Measurements from ENCODE around the gene PATJ.
"Not testable (repeated sequence)": the region's sequence is repeated elsewhere in the genome, so short reads cannot be mapped to it uniquely, and the experiment has no call there.

PATJ gene

GRCh38 chr1:61828805-61829204 is 86.5 kb downstream of the PATJ start:
- intact Hi-C loops (cut with micrococcal nuclease): no loop called here
- no peaks in the 10 kb centered on the region for H3K27me3 Mint-ChIP-seq
- no peaks in the 10 kb centered on the region for H3K36me3 Mint-ChIP-seq (ENCODE audit: low read depth)
- no peak overlapping the region for H3K27ac Mint-ChIP-seq
- H3K4me3 Mint-ChIP-seq: no peak overlapping the region
- peaks cover 10% of the 10 kb centered on the region for H3K4me1 Mint-ChIP-seq (ENCODE audit: low read depth)
- no peaks in the 10 kb centered on the region for H3K9me3 Mint-ChIP-seq

GRCh38 chr1:61836649-61837048 is 94.4 kb downstream of the PATJ start:
- Mint-ChIP-seq H3K9me3 (no peaks in the 10 kb centered on the region), H3K36me3 (ENCODE audit: low read depth) (no peaks in the 10 kb centered on the region), H3K27ac (no peak overlapping the region), H3K4me1 (ENCODE audit: low read depth) (peaks cover 5% of the 10 kb centered on the region), H3K4me3 (no peak overlapping the region), H3K27me3 (no peaks in the 10 kb centered on the region)
- intact Hi-C loops (cut with micrococcal nuclease): no loop called here

GRCh38 chr1:61837607-61838006 is 95.3 kb downstream of the PATJ start:
- H3K27ac Mint-ChIP-seq; H3K9me3 Mint-ChIP-seq; H3K4me3 Mint-ChIP-seq; H3K36me3 Mint-ChIP-seq (ENCODE audit: low read depth); H3K4me1 Mint-ChIP-seq (ENCODE audit: low read depth); intact Hi-C loops (cut with micrococcal nuclease); H3K27me3 Mint-ChIP-seq: not testable (repeated sequence)

- Mint-ChIP-seq H3K27me3 (no peaks in the 10 kb centered on the region), H3K4me1 (ENCODE audit: low read depth) (no peaks in the 10 kb centered on the region), H3K36me3 (ENCODE audit: low read depth) (no peaks in the 10 kb centered on the region), H3K4me3 (no peak overlapping the region), H3K27ac (no peak overlapping the region), H3K9me3 (no peaks in the 10 kb centered on the region)
- intact Hi-C loops (cut with micrococcal nuclease): no loop called here
Observed at GRCh38 chr1:61839679-61840078, 97.4 kb downstream of the PATJ start.

- Mint-ChIP-seq H3K4me3 (no peak overlapping the region), H3K4me1 (ENCODE audit: low read depth) (no peaks in the 10 kb centered on the region), H3K9me3 (no peaks in the 10 kb centered on the region), H3K36me3 (ENCODE audit: low read depth) (no peaks in the 10 kb centered on the region), H3K27me3 (no peaks in the 10 kb centered on the region), H3K27ac (no peak overlapping the region)
- intact Hi-C loops (cut with micrococcal nuclease): no loop called here
Observed at GRCh38 chr1:61842036-61842435, 99.8 kb downstream of the PATJ start.

GRCh38 chr1:61842863-61843514 is 100.7 kb downstream of the PATJ start:
- H3K9me3 Mint-ChIP-seq: no peaks in the 10 kb centered on the region
- no peak overlapping the region for H3K27ac Mint-ChIP-seq
- H3K27me3 Mint-ChIP-seq: no peaks in the 10 kb centered on the region
- no peaks in the 10 kb centered on the region for H3K36me3 Mint-ChIP-seq (ENCODE audit: low read depth)
- no peak overlapping the region for H3K4me3 Mint-ChIP-seq
- intact Hi-C loops (cut with micrococcal nuclease): no loop called here
- H3K4me1 Mint-ChIP-seq (ENCODE audit: low read depth): no peaks in the 10 kb centered on the region

- H3K27ac Mint-ChIP-seq: no peak overlapping the region
- no peak overlapping the region for H3K4me3 Mint-ChIP-seq
- H3K27me3 Mint-ChIP-seq: no peaks in the 10 kb centered on the region
- H3K4me1 Mint-ChIP-seq (ENCODE audit: low read depth): no peaks in the 10 kb centered on the region
- intact Hi-C loops (cut with micrococcal nuclease): no loop called here
- no peaks in the 10 kb centered on the region for H3K9me3 Mint-ChIP-seq
- H3K36me3 Mint-ChIP-seq (ENCODE audit: low read depth): no peaks in the 10 kb centered on the region
Observed at GRCh38 chr1:61844006-61844405, 101.7 kb downstream of the PATJ start.

GRCh38 chr1:61844664-61845063 is 102.4 kb downstream of the PATJ start:
- H3K27ac Mint-ChIP-seq; H3K4me1 Mint-ChIP-seq (ENCODE audit: low read depth); H3K9me3 Mint-ChIP-seq; intact Hi-C loops (cut with micrococcal nuclease); H3K4me3 Mint-ChIP-seq; H3K27me3 Mint-ChIP-seq; H3K36me3 Mint-ChIP-seq (ENCODE audit: low read depth): not testable (repeated sequence)

GRCh38 chr1:61851235-61851634 is 109.0 kb downstream of the PATJ start:
- intact Hi-C loops (cut with micrococcal nuclease): loop anchor here (5.0 to 10.0 kb wide), 2 partner anchors 876 to 1874 kb away; no protein-coding TSS in a partner anchor
- no peaks in the 10 kb centered on the region for H3K4me1 Mint-ChIP-seq (ENCODE audit: low read depth)
- H3K9me3 Mint-ChIP-seq: no peaks in the 10 kb centered on the region
- no peaks in the 10 kb centered on the region for H3K27me3 Mint-ChIP-seq
- no peaks in the 10 kb centered on the region for H3K36me3 Mint-ChIP-seq (ENCODE audit: low read depth)
- H3K27ac Mint-ChIP-seq: no peak overlapping the region
- no peak overlapping the region for H3K4me3 Mint-ChIP-seq

GRCh38 chr1:61851849-61852669 is 109.8 kb downstream of the PATJ start:
- intact Hi-C loops (cut with micrococcal nuclease): loop anchor here (1.0 to 10.0 kb wide), 4 partner anchors 809 to 1875 kb away; no protein-coding TSS in a partner anchor
- Mint-ChIP-seq H3K27me3 (no peaks in the 10 kb centered on the region), H3K27ac (no peak overlapping the region), H3K9me3 (no peaks in the 10 kb centered on the region), H3K36me3 (ENCODE audit: low read depth) (no peaks in the 10 kb centered on the region), H3K4me1 (ENCODE audit: low read depth) (no peaks in the 10 kb centered on the region), H3K4me3 (no peak overlapping the region)

- Mint-ChIP-seq H3K27me3 (no peaks in the 10 kb centered on the region), H3K27ac (no peak overlapping the region), H3K36me3 (ENCODE audit: low read depth) (no peaks in the 10 kb centered on the region), H3K4me1 (ENCODE audit: low read depth) (no peaks in the 10 kb centered on the region), H3K9me3 (no peaks in the 10 kb centered on the region), H3K4me3 (no peak overlapping the region)
- intact Hi-C loops (cut with micrococcal nuclease): loop anchor here (1.0 to 10.0 kb wide), 4 partner anchors 810 to 1875 kb away; no protein-coding TSS in a partner anchor
Observed at GRCh38 chr1:61852670-61853015, 110.4 kb downstream of the PATJ start.

- Mint-ChIP-seq H3K36me3 (ENCODE audit: low read depth) (no peaks in the 10 kb centered on the region), H3K4me1 (ENCODE audit: low read depth) (no peaks in the 10 kb centered on the region), H3K27ac (no peak overlapping the region), H3K9me3 (no peaks in the 10 kb centered on the region), H3K27me3 (no peaks in the 10 kb centered on the region), H3K4me3 (no peak overlapping the region)
- intact Hi-C loops (cut with micrococcal nuclease): loop anchor here (2.0 to 10.0 kb wide), 3 partner anchors 811 to 1876 kb away; no protein-coding TSS in a partner anchor
Observed at GRCh38 chr1:61853583-61853982, 111.3 kb downstream of the PATJ start.

- no peaks in the 10 kb centered on the region for H3K4me1 Mint-ChIP-seq (ENCODE audit: low read depth)
- intact Hi-C loops (cut with micrococcal nuclease): no loop called here
- H3K27me3 Mint-ChIP-seq: no peaks in the 10 kb centered on the region
- H3K27ac Mint-ChIP-seq: no peak overlapping the region
- H3K9me3 Mint-ChIP-seq: peaks cover under 1% of the 10 kb centered on the region
- H3K36me3 Mint-ChIP-seq (ENCODE audit: low read depth): no peaks in the 10 kb centered on the region
- H3K4me3 Mint-ChIP-seq: no peak overlapping the region
Observed at GRCh38 chr1:61864489-61864888, 122.2 kb downstream of the PATJ start.

GRCh38 chr1:61865646-61866220 is 123.5 kb downstream of the PATJ start:
- intact Hi-C loops (cut with micrococcal nuclease): no loop called here
- Mint-ChIP-seq H3K4me3 (no peak overlapping the region), H3K27ac (no peak overlapping the region), H3K36me3 (ENCODE audit: low read depth) (no peaks in the 10 kb centered on the region), H3K9me3 (peaks cover 9% of the 10 kb centered on the region), H3K27me3 (no peaks in the 10 kb centered on the region), H3K4me1 (ENCODE audit: low read depth) (no peaks in the 10 kb centered on the region)
